Globus pallidus (tissue), 1 donor: ENCODE measurements around the gene EXTL1.

Source experiments
- DNase-seq: peaks from one replicate; pipeline ENCODE4 v3.0.0-alpha.2; 2015; ENCODE audit warnings: low spot score

EXTL1 gene

GRCh38 chr1:26044414-26044813 is 22.8 kb downstream of the EXTL1 start:
- no peak for DNase-seq

- DNase-seq, result no peak
Observed at GRCh38 chr1:26044971-26045721, 23.6 kb downstream of the EXTL1 start.

GRCh38 chr1:26045722-26046245 is 24.2 kb downstream of the EXTL1 start, which contains the start of gene SLC30A2:
Gene SLC30A2, minus strand, starts transcription at chr1:26046118. Its CDS starts 222 bp downstream, at chr1:26045896.
- DNase-seq, result no peak

GRCh38 chr1:26046246-26047095 is 24.9 kb downstream of the EXTL1 start:
- no peak for DNase-seq

GRCh38 chr1:26047278-26047874 is 25.8 kb downstream of the EXTL1 start:
- no peak for DNase-seq

- DNase-seq, result no peak
Observed at GRCh38 chr1:26049531-26050247, 28.1 kb downstream of the EXTL1 start.

GRCh38 chr1:26050248-26050640 is 28.7 kb downstream of the EXTL1 start:
- no peak for DNase-seq

GRCh38 chr1:26053718-26054560 is 32.4 kb downstream of the EXTL1 start:
- DNase-seq, result no peak

GRCh38 chr1:26055041-26055440 is 33.5 kb downstream of the EXTL1 start:
- DNase-seq, result no peak

- no peak for DNase-seq
Observed at GRCh38 chr1:26057189-26057588, 35.6 kb downstream of the EXTL1 start.

- no peak for DNase-seq
Observed at GRCh38 chr1:26058052-26058595, 36.5 kb downstream of the EXTL1 start.

GRCh38 chr1:26059906-26060305 is 38.3 kb downstream of the EXTL1 start:
- no peak for DNase-seq

- DNase-seq, result no peak
Observed at GRCh38 chr1:26060832-26061574, 39.4 kb downstream of the EXTL1 start.

- no peak for DNase-seq
Observed at GRCh38 chr1:26064553-26064952, 43.0 kb downstream of the EXTL1 start.

- DNase-seq, result no peak
Observed at GRCh38 chr1:26066160-26066559, 44.6 kb downstream of the EXTL1 start.

- no peak for DNase-seq
Observed at GRCh38 chr1:26066857-26067256, 45.3 kb downstream of the EXTL1 start.

- no peak for DNase-seq
Observed at GRCh38 chr1:26067432-26067911, 45.9 kb downstream of the EXTL1 start, which contains the start of gene TRIM63. Gene TRIM63, minus strand, starts transcription at chr1:26067630. Its CDS starts 136 bp downstream, at chr1:26067494.

GRCh38 chr1:26069941-26070295 is 48.3 kb downstream of the EXTL1 start:
- DNase-seq, result no peak

- DNase-seq, result no peak
Observed at GRCh38 chr1:26070296-26070962, 48.9 kb downstream of the EXTL1 start.
